HepG2 (cell line): Measurements from ENCODE around the gene OAT. TPM values are rescaled to one million over a fixed set of nuclear protein-coding genes. Genes with fewer than 3 reads are reported as not detected.

Experiments
- NRL ChIP-seq: sonication (generic); formaldehyde crosslinking; IDR thresholded peaks from 2 replicates; pipeline ENCODE4 v1.5.0; 2020; ENCODE audit warnings: missing genetic modification reagents, mild to moderate bottlenecking, moderate library complexity, borderline replicate concordance
- PHF8 ChIP-seq: sonication (generic); formaldehyde crosslinking; IDR thresholded peaks from 2 replicates; pipeline ENCODE4 v1.5.0; 2020; ENCODE audit warnings: missing genetic modification reagents
- SSRP1 ChIP-seq: IDR thresholded peaks from 2 replicates; pipeline ENCODE4 v1.6.1; 2016; ENCODE audit warnings: control low read depth
- TOPORS ChIP-seq: sonication (generic); formaldehyde crosslinking; IDR thresholded peaks from 2 replicates; pipeline ENCODE4 v1.8.0; 2023; ENCODE audit warnings: mild to moderate bottlenecking, missing genetic modification reagents
- ZBTB8A ChIP-seq: sonication (generic); formaldehyde crosslinking; IDR thresholded peaks from 2 replicates; pipeline ENCODE4 v1.4.0; 2020; ENCODE audit warnings: mild to moderate bottlenecking, low read depth, missing genetic modification reagents, borderline replicate concordance
- ZNF501 ChIP-seq: sonication (generic); formaldehyde crosslinking; IDR thresholded peaks from 2 replicates; pipeline ENCODE4 v1.5.1; 2020; ENCODE audit warnings: mild to moderate bottlenecking, moderate library complexity, missing genetic modification reagents
- ZNF562 ChIP-seq: sonication (generic); formaldehyde crosslinking; IDR thresholded peaks from 2 replicates; pipeline ENCODE4 v1.8.0; 2022; ENCODE audit warnings: missing genetic modification reagents, borderline replicate concordance
- ZNF570 ChIP-seq: sonication (generic); formaldehyde crosslinking; IDR thresholded peaks from 2 replicates; pipeline ENCODE4 v1.4.0; 2020; ENCODE audit warnings: mild to moderate bottlenecking, missing genetic modification reagents, borderline replicate concordance
- ZNF605 ChIP-seq: sonication (generic); formaldehyde crosslinking; IDR thresholded peaks from 2 replicates; pipeline ENCODE4 v1.8.0; 2022; ENCODE audit warnings: mild to moderate bottlenecking, missing genetic modification reagents
- polyA plus RNA-seq, 8 experiments: library from polyadenylated mRNA; depleted of rRNA in 3 of 8; stranded (reverse) in 7 of 8; unstranded in 1 of 8; fragments of >200 nt; fragmentation: Illumina TruSeq in 4 of 8; extraction: Trizol in 4 of 8; gene quantifications; 2 replicates each; pipeline versions ENCODE4 v1.2.1 to v1.2.3, GENCODE V29; 2011 to 2016; ENCODE audit warnings: low read depth in 4 of 8, missing spikeins in 1 of 8, mixed read lengths in 1 of 8; ENCODE audit not compliant: insufficient read depth in 1 of 8
- total RNA-seq, 5 experiments: library from RNA; depleted of rRNA; stranded (reverse); fragments of >200 nt; fragmentation: Illumina TruSeq; extraction: Trizol; gene quantifications; 2 replicates each; pipeline ENCODE4 v1.2.3, GENCODE V29; 2016; ENCODE audit warnings: low read depth in 1 of 5
- TF ChIP-seq, protein P1 (sequence below): sonication (generic); formaldehyde crosslinking; IDR thresholded peaks from 2 replicates; pipeline ENCODE4 v1.5.0; 2020; ENCODE audit warnings: mild to moderate bottlenecking, missing genetic modification reagents, borderline replicate concordance
- TF ChIP-seq, protein P2 (sequence below): sonication (generic); formaldehyde crosslinking; conservative IDR thresholded peaks from 2 replicates; pipeline ENCODE4 v1.4.0; 2020; ENCODE audit warnings: missing genetic modification reagents
- TF ChIP-seq, protein P3 (sequence below): sonication (generic); formaldehyde crosslinking; conservative IDR thresholded peaks from 2 replicates; pipeline ENCODE4 v1.4.0; 2020; ENCODE audit warnings: missing genetic modification reagents
- TF ChIP-seq, protein P4 (sequence below): sonication (generic); formaldehyde crosslinking; IDR thresholded peaks from 2 replicates; pipeline ENCODE4 v1.5.1; 2020; ENCODE audit warnings: missing genetic modification reagents, mild to moderate bottlenecking, borderline replicate concordance
- TF ChIP-seq, protein P5 (sequence below): sonication (generic); formaldehyde crosslinking; IDR thresholded peaks from 2 replicates; pipeline ENCODE4 v1.4.0; 2020; ENCODE audit warnings: missing genetic modification reagents
- TF ChIP-seq, protein P6 (sequence below): sonication (generic); formaldehyde crosslinking; IDR thresholded peaks from 2 replicates; pipeline ENCODE4 v1.5.0; 2020; ENCODE audit warnings: mild to moderate bottlenecking, missing genetic modification reagents, moderate library complexity

The OAT gene
- total and polyA plus RNA-seq, 2 of the 13 experiments (the other 11 are each of a cell fraction or from before 2014, with no cell fraction given) = 87.8 to 96.7 TPM

- TF ChIP-seq, protein P1, sequence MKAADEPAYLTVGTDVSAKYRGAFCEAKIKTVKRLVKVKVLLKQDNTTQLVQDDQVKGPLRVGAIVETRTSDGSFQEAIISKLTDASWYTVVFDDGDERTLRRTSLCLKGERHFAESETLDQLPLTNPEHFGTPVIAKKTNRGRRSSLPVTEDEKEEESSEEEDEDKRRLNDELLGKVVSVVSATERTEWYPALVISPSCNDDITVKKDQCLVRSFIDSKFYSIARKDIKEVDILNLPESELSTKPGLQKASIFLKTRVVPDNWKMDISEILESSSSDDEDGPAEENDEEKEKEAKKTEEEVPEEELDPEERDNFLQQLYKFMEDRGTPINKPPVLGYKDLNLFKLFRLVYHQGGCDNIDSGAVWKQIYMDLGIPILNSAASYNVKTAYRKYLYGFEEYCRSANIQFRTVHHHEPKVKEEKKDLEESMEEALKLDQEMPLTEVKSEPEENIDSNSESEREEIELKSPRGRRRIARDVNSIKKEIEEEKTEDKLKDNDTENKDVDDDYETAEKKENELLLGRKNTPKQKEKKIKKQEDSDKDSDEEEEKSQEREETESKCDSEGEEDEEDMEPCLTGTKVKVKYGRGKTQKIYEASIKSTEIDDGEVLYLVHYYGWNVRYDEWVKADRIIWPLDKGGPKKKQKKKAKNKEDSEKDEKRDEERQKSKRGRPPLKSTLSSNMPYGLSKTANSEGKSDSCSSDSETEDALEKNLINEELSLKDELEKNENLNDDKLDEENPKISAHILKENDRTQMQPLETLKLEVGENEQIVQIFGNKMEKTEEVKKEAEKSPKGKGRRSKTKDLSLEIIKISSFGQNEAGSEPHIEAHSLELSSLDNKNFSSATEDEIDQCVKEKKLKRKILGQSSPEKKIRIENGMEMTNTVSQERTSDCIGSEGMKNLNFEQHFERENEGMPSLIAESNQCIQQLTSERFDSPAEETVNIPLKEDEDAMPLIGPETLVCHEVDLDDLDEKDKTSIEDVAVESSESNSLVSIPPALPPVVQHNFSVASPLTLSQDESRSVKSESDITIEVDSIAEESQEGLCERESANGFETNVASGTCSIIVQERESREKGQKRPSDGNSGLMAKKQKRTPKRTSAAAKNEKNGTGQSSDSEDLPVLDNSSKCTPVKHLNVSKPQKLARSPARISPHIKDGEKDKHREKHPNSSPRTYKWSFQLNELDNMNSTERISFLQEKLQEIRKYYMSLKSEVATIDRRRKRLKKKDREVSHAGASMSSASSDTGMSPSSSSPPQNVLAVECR (CRISPR knock-in tag) = peak; percentile 68; the same call in 1 of the 2 replicates
- TF ChIP-seq NRL (CRISPR knock-in tag) = no peak
- TF ChIP-seq PHF8 = peak; percentile 60
- TF ChIP-seq, protein P2, sequence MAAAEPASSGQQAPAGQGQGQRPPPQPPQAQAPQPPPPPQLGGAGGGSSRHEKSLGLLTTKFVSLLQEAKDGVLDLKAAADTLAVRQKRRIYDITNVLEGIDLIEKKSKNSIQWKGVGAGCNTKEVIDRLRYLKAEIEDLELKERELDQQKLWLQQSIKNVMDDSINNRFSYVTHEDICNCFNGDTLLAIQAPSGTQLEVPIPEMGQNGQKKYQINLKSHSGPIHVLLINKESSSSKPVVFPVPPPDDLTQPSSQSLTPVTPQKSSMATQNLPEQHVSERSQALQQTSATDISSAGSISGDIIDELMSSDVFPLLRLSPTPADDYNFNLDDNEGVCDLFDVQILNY (CRISPR knock-in tag) = no peak
- TF ChIP-seq, protein P3, sequence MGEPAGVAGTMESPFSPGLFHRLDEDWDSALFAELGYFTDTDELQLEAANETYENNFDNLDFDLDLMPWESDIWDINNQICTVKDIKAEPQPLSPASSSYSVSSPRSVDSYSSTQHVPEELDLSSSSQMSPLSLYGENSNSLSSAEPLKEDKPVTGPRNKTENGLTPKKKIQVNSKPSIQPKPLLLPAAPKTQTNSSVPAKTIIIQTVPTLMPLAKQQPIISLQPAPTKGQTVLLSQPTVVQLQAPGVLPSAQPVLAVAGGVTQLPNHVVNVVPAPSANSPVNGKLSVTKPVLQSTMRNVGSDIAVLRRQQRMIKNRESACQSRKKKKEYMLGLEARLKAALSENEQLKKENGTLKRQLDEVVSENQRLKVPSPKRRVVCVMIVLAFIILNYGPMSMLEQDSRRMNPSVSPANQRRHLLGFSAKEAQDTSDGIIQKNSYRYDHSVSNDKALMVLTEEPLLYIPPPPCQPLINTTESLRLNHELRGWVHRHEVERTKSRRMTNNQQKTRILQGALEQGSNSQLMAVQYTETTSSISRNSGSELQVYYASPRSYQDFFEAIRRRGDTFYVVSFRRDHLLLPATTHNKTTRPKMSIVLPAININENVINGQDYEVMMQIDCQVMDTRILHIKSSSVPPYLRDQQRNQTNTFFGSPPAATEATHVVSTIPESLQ (CRISPR knock-in tag) = no peak
- no peak for TF ChIP-seq ZNF562 (CRISPR knock-in tag)
- no peak for TF ChIP-seq ZBTB8A
- TF ChIP-seq ZNF605 (CRISPR knock-in tag) = no peak
- TF ChIP-seq, protein P4, sequence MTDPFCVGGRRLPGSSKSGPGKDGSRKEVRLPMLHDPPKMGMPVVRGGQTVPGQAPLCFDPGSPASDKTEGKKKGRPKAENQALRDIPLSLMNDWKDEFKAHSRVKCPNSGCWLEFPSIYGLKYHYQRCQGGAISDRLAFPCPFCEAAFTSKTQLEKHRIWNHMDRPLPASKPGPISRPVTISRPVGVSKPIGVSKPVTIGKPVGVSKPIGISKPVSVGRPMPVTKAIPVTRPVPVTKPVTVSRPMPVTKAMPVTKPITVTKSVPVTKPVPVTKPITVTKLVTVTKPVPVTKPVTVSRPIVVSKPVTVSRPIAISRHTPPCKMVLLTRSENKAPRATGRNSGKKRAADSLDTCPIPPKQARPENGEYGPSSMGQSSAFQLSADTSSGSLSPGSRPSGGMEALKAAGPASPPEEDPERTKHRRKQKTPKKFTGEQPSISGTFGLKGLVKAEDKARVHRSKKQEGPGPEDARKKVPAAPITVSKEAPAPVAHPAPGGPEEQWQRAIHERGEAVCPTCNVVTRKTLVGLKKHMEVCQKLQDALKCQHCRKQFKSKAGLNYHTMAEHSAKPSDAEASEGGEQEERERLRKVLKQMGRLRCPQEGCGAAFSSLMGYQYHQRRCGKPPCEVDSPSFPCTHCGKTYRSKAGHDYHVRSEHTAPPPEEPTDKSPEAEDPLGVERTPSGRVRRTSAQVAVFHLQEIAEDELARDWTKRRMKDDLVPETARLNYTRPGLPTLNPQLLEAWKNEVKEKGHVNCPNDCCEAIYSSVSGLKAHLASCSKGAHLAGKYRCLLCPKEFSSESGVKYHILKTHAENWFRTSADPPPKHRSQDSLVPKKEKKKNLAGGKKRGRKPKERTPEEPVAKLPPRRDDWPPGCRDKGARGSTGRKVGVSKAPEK (CRISPR knock-in tag) = no peak
- peak; percentile 52; the same call in 1 of the 2 replicates for TF ChIP-seq ZNF501 (CRISPR knock-in tag)
- TF ChIP-seq, protein P5, sequence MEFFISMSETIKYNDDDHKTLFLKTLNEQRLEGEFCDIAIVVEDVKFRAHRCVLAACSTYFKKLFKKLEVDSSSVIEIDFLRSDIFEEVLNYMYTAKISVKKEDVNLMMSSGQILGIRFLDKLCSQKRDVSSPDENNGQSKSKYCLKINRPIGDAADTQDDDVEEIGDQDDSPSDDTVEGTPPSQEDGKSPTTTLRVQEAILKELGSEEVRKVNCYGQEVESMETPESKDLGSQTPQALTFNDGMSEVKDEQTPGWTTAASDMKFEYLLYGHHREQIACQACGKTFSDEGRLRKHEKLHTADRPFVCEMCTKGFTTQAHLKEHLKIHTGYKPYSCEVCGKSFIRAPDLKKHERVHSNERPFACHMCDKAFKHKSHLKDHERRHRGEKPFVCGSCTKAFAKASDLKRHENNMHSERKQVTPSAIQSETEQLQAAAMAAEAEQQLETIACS (CRISPR knock-in tag) = no peak
- TF ChIP-seq, protein P6, sequence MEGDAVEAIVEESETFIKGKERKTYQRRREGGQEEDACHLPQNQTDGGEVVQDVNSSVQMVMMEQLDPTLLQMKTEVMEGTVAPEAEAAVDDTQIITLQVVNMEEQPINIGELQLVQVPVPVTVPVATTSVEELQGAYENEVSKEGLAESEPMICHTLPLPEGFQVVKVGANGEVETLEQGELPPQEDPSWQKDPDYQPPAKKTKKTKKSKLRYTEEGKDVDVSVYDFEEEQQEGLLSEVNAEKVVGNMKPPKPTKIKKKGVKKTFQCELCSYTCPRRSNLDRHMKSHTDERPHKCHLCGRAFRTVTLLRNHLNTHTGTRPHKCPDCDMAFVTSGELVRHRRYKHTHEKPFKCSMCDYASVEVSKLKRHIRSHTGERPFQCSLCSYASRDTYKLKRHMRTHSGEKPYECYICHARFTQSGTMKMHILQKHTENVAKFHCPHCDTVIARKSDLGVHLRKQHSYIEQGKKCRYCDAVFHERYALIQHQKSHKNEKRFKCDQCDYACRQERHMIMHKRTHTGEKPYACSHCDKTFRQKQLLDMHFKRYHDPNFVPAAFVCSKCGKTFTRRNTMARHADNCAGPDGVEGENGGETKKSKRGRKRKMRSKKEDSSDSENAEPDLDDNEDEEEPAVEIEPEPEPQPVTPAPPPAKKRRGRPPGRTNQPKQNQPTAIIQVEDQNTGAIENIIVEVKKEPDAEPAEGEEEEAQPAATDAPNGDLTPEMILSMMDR (CRISPR knock-in tag) = peak; percentile 26; the same call in 1 of the 2 replicates
- TF ChIP-seq SSRP1 = no peak
- no peak for TF ChIP-seq TOPORS (CRISPR knock-in tag)
- TF ChIP-seq ZNF570 (CRISPR knock-in tag) = no peak
Measured at GRCh38 chr10:124461642-124462347, 43.1 kb upstream of the OAT start, which contains the start of gene LHPP (continued).
